SK-N-SH treated with all-trans-retinoic acid at 6 μM for 48 hours (cell line): ENCODE measurements around the gene GABBR2.

Experiments
- CREB5 ChIP-seq: fragments of 250-450 bp; sonication (Bioruptor Pico); IDR thresholded peaks from 2 replicates; pipeline ENCODE4 v1.5.1; 2020; ENCODE audit warnings: low read depth, mild to moderate bottlenecking, moderate library complexity
- ESRRG ChIP-seq: fragments of 250-450 bp; sonication (Bioruptor Pico); IDR thresholded peaks from 2 replicates; pipeline ENCODE4 v1.6.1; 2021; ENCODE audit warnings: mild to moderate bottlenecking
- OSR1 ChIP-seq: fragments of 250-450 bp; sonication (Bioruptor Pico); IDR thresholded peaks from 2 replicates; pipeline ENCODE4 v1.8.0; 2022; ENCODE audit warnings: moderate library complexity, mild to moderate bottlenecking, inconsistent platforms
- POU6F1 ChIP-seq: fragments of 250-450 bp; sonication (Bioruptor Pico); IDR thresholded peaks from 2 replicates; pipeline ENCODE4 v1.8.0; 2021; ENCODE audit warnings: low read depth, mild to moderate bottlenecking, moderate library complexity, borderline replicate concordance
- PPARA ChIP-seq: fragments of 250-450 bp; sonication (Bioruptor Pico); IDR thresholded peaks from 2 replicates; pipeline ENCODE4 v1.5.0; 2020; ENCODE audit warnings: mild to moderate bottlenecking, borderline replicate concordance
- SNAI2 ChIP-seq: fragments of 250-450 bp; sonication (Bioruptor Pico); IDR thresholded peaks from 2 replicates; pipeline ENCODE4 v1.5.0; 2020; ENCODE audit warnings: mild to moderate bottlenecking, moderate library complexity
- TCF4 ChIP-seq: fragments of 250-450 bp; sonication (Bioruptor Pico); IDR thresholded peaks from 2 replicates; pipeline ENCODE4 v1.8.0; 2021; ENCODE audit warnings: mild to moderate bottlenecking, moderate library complexity, borderline replicate concordance
- TSHZ2 ChIP-seq: fragments of 250-450 bp; sonication (Bioruptor Pico); IDR thresholded peaks from 2 replicates; pipeline ENCODE4 v1.5.0; 2020; ENCODE audit warnings: mild to moderate bottlenecking, moderate library complexity
- ZC3H10 ChIP-seq: fragments of 250-450 bp; sonication (Bioruptor Pico); IDR thresholded peaks from 2 replicates; pipeline ENCODE4 v1.5.1; 2021; ENCODE audit warnings: mild to moderate bottlenecking, moderate library complexity
- ZFP3 ChIP-seq: fragments of 250-450 bp; sonication (Bioruptor Pico); IDR thresholded peaks from 2 replicates; pipeline ENCODE4 v1.5.0; 2020; ENCODE audit warnings: mild to moderate bottlenecking, moderate library complexity
- ZFP30 ChIP-seq: fragments of 450-650 bp; formaldehyde crosslinking; IDR thresholded peaks from 2 replicates; pipeline ENCODE4 v1.5.0; 2022; ENCODE audit warnings: mild to moderate bottlenecking, moderate library complexity
- TF ChIP-seq, protein P1 (sequence below): fragments of 250-450 bp; sonication (Bioruptor Pico); IDR thresholded peaks from 2 replicates; pipeline ENCODE4 v1.8.0; 2020; ENCODE audit warnings: mild to moderate bottlenecking, moderate library complexity, borderline replicate concordance

- TF ChIP-seq CREB5 (CRISPR knock-in tag) = no peak
- TF ChIP-seq, protein P1, sequence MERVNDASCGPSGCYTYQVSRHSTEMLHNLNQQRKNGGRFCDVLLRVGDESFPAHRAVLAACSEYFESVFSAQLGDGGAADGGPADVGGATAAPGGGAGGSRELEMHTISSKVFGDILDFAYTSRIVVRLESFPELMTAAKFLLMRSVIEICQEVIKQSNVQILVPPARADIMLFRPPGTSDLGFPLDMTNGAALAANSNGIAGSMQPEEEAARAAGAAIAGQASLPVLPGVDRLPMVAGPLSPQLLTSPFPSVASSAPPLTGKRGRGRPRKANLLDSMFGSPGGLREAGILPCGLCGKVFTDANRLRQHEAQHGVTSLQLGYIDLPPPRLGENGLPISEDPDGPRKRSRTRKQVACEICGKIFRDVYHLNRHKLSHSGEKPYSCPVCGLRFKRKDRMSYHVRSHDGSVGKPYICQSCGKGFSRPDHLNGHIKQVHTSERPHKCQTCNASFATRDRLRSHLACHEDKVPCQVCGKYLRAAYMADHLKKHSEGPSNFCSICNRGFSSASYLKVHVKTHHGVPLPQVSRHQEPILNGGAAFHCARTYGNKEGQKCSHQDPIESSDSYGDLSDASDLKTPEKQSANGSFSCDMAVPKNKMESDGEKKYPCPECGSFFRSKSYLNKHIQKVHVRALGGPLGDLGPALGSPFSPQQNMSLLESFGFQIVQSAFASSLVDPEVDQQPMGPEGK (CRISPR knock-in tag) = no peak
- no peak for TF ChIP-seq ZFP3 (CRISPR knock-in tag)
- TF ChIP-seq ZFP30 (CRISPR knock-in tag) = no peak
- TF ChIP-seq OSR1 (CRISPR knock-in tag) = no peak
- no peak for TF ChIP-seq PPARA (CRISPR knock-in tag)
- TF ChIP-seq SNAI2 (CRISPR knock-in tag) = no peak
- TF ChIP-seq POU6F1 (CRISPR knock-in tag) = no peak
- TF ChIP-seq ZC3H10 (CRISPR knock-in tag) = no peak
- TF ChIP-seq ESRRG (CRISPR knock-in tag) = no peak
- no peak for TF ChIP-seq TSHZ2
- TF ChIP-seq TCF4 = no peak
Observed at GRCh38 chr9:98563988-98564387, 144.7 kb downstream of the GABBR2 start.
